IMR-90 (cell line): ENCODE results near the gene RTN1. TPM values are rescaled to one million over a fixed set of nuclear protein-coding genes. Genes with fewer than 3 reads are reported as not detected.

ENCODE experiments used
- ATAC-seq: fragments of 200-7000 bp; cut with Tn5 transposase; 2 replicates; pipeline ENCODE4 v1.9.1; 2020; ENCODE audit warnings: low read depth, mild to moderate bottlenecking, moderate library complexity
- BruUV-seq: library from RNA; stranded (reverse); fragments of 400-500 nt; replicated peaks from 2 replicates; lab custom pipeline; 2021; lab: Mats Ljungman, UMichigan
- CTCF ChIA-PET: fragments of 300-600 bp; formaldehyde crosslinking; extraction: SDS; loops from one replicate; lab custom pipeline; 2021; ENCODE audit warnings: antibody characterized with exemption; lab: Yijun Ruan, JAX
- POLR2A ChIA-PET: fragments of 300-600 bp; sonication (Branson Sonifier 250); formaldehyde crosslinking; loops from one replicate; lab custom pipeline; 2022; ENCODE audit warnings: antibody characterized with exemption; ENCODE audit not compliant: unreplicated experiment; lab: Charles Lee
- DNase-seq: peaks from one replicate; pipeline ENCODE4 v3.0.0; 2013
- H2AFZ ChIP-seq: replicated peaks from 2 replicates; pipeline ENCODE3; 2013; ENCODE audit warnings: low read length, mild to moderate bottlenecking; ENCODE audit not compliant: poor library complexity
- H2AK5ac ChIP-seq: 2 replicates; pipeline ENCODE4 v1.6.1; 2013; ENCODE audit warnings: low read depth, low read length, inconsistent platforms
- H2AK9ac ChIP-seq: replicated peaks from 2 replicates; pipeline ENCODE3; 2013; ENCODE audit warnings: mild to moderate bottlenecking, low read depth, low read length, moderate library complexity; ENCODE audit not compliant: poor library complexity
- H2BK120ac ChIP-seq: 2 replicates; pipeline ENCODE4 v1.6.1; 2013; ENCODE audit warnings: low read depth, low read length, inconsistent platforms
- H2BK15ac ChIP-seq: 3 replicates; pipeline ENCODE4 v1.6.1; 2013; ENCODE audit warnings: low read depth, low read length, inconsistent platforms
- H2BK20ac ChIP-seq: 2 replicates; pipeline ENCODE4 v1.6.1; 2013; ENCODE audit warnings: low read depth, mild to moderate bottlenecking, inconsistent platforms, low read length, moderate library complexity
- H2BK5ac ChIP-seq: 2 replicates; pipeline ENCODE4 v1.6.1; 2013; ENCODE audit warnings: mild to moderate bottlenecking, low read depth, low read length, inconsistent platforms; ENCODE audit not compliant: poor library complexity, severe bottlenecking
- H3K14ac ChIP-seq: replicated peaks from 2 replicates; pipeline ENCODE4 v1.6.1; 2013; ENCODE audit warnings: low read depth, low read length, inconsistent platforms
- H3K18ac ChIP-seq: 2 replicates; pipeline ENCODE4 v1.6.1; 2013; ENCODE audit warnings: low read depth, low read length, control low read depth
- H3K23ac ChIP-seq: 2 replicates; pipeline ENCODE4 v1.6.1; 2013; ENCODE audit warnings: low read depth, low read length, inconsistent platforms
- H3K27ac ChIP-seq: 2 replicates; pipeline ENCODE4 v1.5.1; 2013; ENCODE audit warnings: mild to moderate bottlenecking, control low read depth, low read length; ENCODE audit not compliant: insufficient read depth
- H3K27me3 ChIP-seq: 2 replicates; pipeline ENCODE4 v1.6.1; 2013; ENCODE audit warnings: low read length; ENCODE audit not compliant: control insufficient read depth, insufficient read depth
- H3K36me3 ChIP-seq: 2 replicates; pipeline ENCODE4 v1.6.1; 2013; ENCODE audit warnings: low read length, mixed read lengths; ENCODE audit not compliant: control insufficient read depth, insufficient read depth
- H3K4ac ChIP-seq: 2 replicates; pipeline ENCODE4 v1.6.1; 2013; ENCODE audit warnings: low read depth, low read length, inconsistent platforms
- H3K4me1 ChIP-seq: 2 replicates; pipeline ENCODE4 v1.6.1; 2013; ENCODE audit warnings: low read length, mixed read lengths; ENCODE audit not compliant: control insufficient read depth, insufficient read depth
- H3K4me2 ChIP-seq: 2 replicates; pipeline ENCODE4 v1.6.1; 2013; ENCODE audit warnings: low read depth, mild to moderate bottlenecking, control low read depth, low read length, moderate library complexity
- H3K4me3 ChIP-seq: 2 replicates; pipeline ENCODE4 v1.5.1; 2013; ENCODE audit warnings: low read depth, mild to moderate bottlenecking, control low read depth, low read length, moderate library complexity; ENCODE audit not compliant: insufficient read depth
- H3K56ac ChIP-seq: 2 replicates; pipeline ENCODE4 v1.6.1; 2013; ENCODE audit warnings: low read length, inconsistent platforms; ENCODE audit not compliant: insufficient read depth; ENCODE audit errors: extremely low read depth
- H3K79me1 ChIP-seq, 2 experiments: 2 replicates each; pipeline ENCODE4 v1.6.1; 2013; ENCODE audit warnings: low read length in 2 of 2, inconsistent platforms in 1 of 2, low read depth in 1 of 2
- H3K9ac ChIP-seq: 2 replicates; pipeline ENCODE4 v1.6.1; 2013; ENCODE audit warnings: low read depth, low read length, control low read depth
- H3K9me1 ChIP-seq: 2 replicates; pipeline ENCODE4 v1.6.1; 2013; ENCODE audit warnings: low read length, inconsistent platforms; ENCODE audit not compliant: insufficient read depth
- H3K9me3 ChIP-seq: 2 replicates; pipeline ENCODE4 v1.6.1; 2013; ENCODE audit warnings: low read length; ENCODE audit not compliant: control insufficient read depth, insufficient read depth
- H4K20me1 ChIP-seq: 2 replicates; pipeline ENCODE4 v1.6.1; 2013; ENCODE audit warnings: low read length, inconsistent platforms; ENCODE audit not compliant: insufficient read depth
- H4K5ac ChIP-seq: 2 replicates; pipeline ENCODE4 v1.6.1; 2013; ENCODE audit warnings: mild to moderate bottlenecking, low read depth, low read length, control low read depth
- H4K8ac ChIP-seq, 2 experiments: 2 replicates each; pipeline ENCODE4 v1.6.1; 2013; ENCODE audit warnings: low read depth in 2 of 2, low read length in 2 of 2, control low read depth in 1 of 2, inconsistent platforms in 1 of 2
- H4K91ac ChIP-seq: 2 replicates; pipeline ENCODE4 v1.6.1; 2013; ENCODE audit warnings: low read depth, low read length, inconsistent platforms; ENCODE audit not compliant: insufficient read depth
- BHLHE40 ChIP-seq: fragments of 150-350 bp; IDR thresholded peaks from 2 replicates; pipeline ENCODE4 v1.6.1; 2016; ENCODE audit warnings: mild to moderate bottlenecking, low read depth, low read length
- CEBPB ChIP-seq: IDR thresholded peaks from 2 replicates; pipeline ENCODE4 v1.6.1; 2012; ENCODE audit warnings: low read depth, low read length, improper control_type of control experiment
- CHD1 ChIP-seq: IDR thresholded peaks from 2 replicates; pipeline ENCODE4 v1.6.1; 2012; ENCODE audit warnings: low read depth, low read length, improper control_type of control experiment
- CTCF ChIP-seq: conservative IDR thresholded peaks from 2 replicates; pipeline ENCODE4 v1.5.1; 2012; ENCODE audit warnings: mild to moderate bottlenecking, low read depth, low read length, improper control_type of control experiment
- ELK1 ChIP-seq: fragments of 150-350 bp; IDR thresholded peaks from 2 replicates; pipeline ENCODE4 v1.6.1; 2016; ENCODE audit warnings: low read depth, mild to moderate bottlenecking, low read length, moderate library complexity, borderline replicate concordance
- FOS ChIP-seq: fragments of 150-350 bp; IDR thresholded peaks from 2 replicates; pipeline ENCODE4 v1.6.1; 2016; ENCODE audit warnings: low read depth, low read length
- MAFK ChIP-seq: IDR thresholded peaks from 2 replicates; pipeline ENCODE4 v1.6.1; 2012; ENCODE audit warnings: low read depth, low read length, improper control_type of control experiment
- MAZ ChIP-seq: IDR thresholded peaks from 2 replicates; pipeline ENCODE4 v1.6.1; 2012; ENCODE audit warnings: low read depth, mild to moderate bottlenecking, low read length, improper control_type of control experiment, moderate library complexity, borderline replicate concordance
- MXI1 ChIP-seq: IDR thresholded peaks from 2 replicates; pipeline ENCODE4 v1.6.1; 2012; ENCODE audit warnings: low read depth, mild to moderate bottlenecking, low read length, moderate library complexity, borderline replicate concordance
- NFE2L2 ChIP-seq: fragments of 150-350 bp; IDR thresholded peaks from 2 replicates; pipeline ENCODE4 v1.6.1; 2016; ENCODE audit warnings: low read depth, mild to moderate bottlenecking, low read length
- POLR2A ChIP-seq: IDR thresholded peaks from 2 replicates; pipeline ENCODE4 v1.6.1; 2012; ENCODE audit warnings: mild to moderate bottlenecking, low read depth, low read length
- RAD21 ChIP-seq: IDR thresholded peaks from 2 replicates; pipeline ENCODE4 v1.6.1; 2012; ENCODE audit warnings: low read length, improper control_type of control experiment
- RCOR1 ChIP-seq: IDR thresholded peaks from 2 replicates; pipeline ENCODE4 v1.6.1; 2012; ENCODE audit warnings: mild to moderate bottlenecking, low read length, improper control_type of control experiment; ENCODE audit not compliant: insufficient replicate concordance
- RFX5 ChIP-seq: IDR thresholded peaks from 2 replicates; pipeline ENCODE4 v1.8.0; 2012; ENCODE audit warnings: low read depth, mild to moderate bottlenecking, low read length, moderate library complexity
- SMC3 ChIP-seq: fragments of 150-350 bp; IDR thresholded peaks from 2 replicates; pipeline ENCODE4 v1.6.1; 2016; ENCODE audit warnings: low read depth, mild to moderate bottlenecking, antibody characterized with exemption, low read length, moderate library complexity
- WGBS, 2 experiments: methylation state at CpG; one replicate each; pipeline versions ENCODE4 v1.1.5 to v1.1.7; 2013; ENCODE audit warnings: missing lambda C conversion rate in 2 of 2; ENCODE audit not compliant: insufficient read length in 1 of 2; ENCODE audit errors: extremely low coverage in 2 of 2; 5-methylcytosine and 5-hydroxymethylcytosine counted together
- dilution Hi-C: fragments of 300-500 bp; cut with HindIII; formaldehyde crosslinking; loops from one replicate; pipeline ENCODE4 v1.14.3; 2018; ENCODE audit warnings: low sequenced_read_pairs; ENCODE audit not compliant: unreplicated experiment
- in situ Hi-C: fragments of 300-500 bp; cut with MboI; formaldehyde crosslinking; loops from 3 replicates; pipeline ENCODE4 v1.14.3; 2019; ENCODE audit warnings: low sequenced_read_pairs, inconsistent platforms, mixed read lengths
- intact Hi-C: fragments of 100-400 bp; cut with micrococcal nuclease; formaldehyde crosslinking; loops from 2 replicates; pipeline ENCODE4 v1.10.0; 2022
- polyA plus RNA-seq, 3 experiments: library from polyadenylated mRNA; depleted of rRNA; stranded (reverse); fragments of >200 nt; gene quantifications; 2 replicates each; pipeline ENCODE4 v1.2.3, GENCODE V29; 2012; ENCODE audit warnings: low replicate concordance in 1 of 3
- total RNA-seq: library from RNA; depleted of rRNA; stranded (reverse); fragments of >200 nt; gene quantifications from 2 replicates; pipeline ENCODE4 v1.2.3, GENCODE V29; 2012
- TF ChIP-seq, protein P1 (sequence below): fragments of 150-350 bp; IDR thresholded peaks from 2 replicates; pipeline ENCODE4 v1.6.1; 2017; ENCODE audit warnings: mild to moderate bottlenecking, antibody characterized with exemption, low read length, low read depth

The RTN1 gene
- total and polyA plus RNA-seq, 2 of the 4 experiments (the other 2 are of a cell fraction) = 0.18 to 0.46 TPM

DNA sequence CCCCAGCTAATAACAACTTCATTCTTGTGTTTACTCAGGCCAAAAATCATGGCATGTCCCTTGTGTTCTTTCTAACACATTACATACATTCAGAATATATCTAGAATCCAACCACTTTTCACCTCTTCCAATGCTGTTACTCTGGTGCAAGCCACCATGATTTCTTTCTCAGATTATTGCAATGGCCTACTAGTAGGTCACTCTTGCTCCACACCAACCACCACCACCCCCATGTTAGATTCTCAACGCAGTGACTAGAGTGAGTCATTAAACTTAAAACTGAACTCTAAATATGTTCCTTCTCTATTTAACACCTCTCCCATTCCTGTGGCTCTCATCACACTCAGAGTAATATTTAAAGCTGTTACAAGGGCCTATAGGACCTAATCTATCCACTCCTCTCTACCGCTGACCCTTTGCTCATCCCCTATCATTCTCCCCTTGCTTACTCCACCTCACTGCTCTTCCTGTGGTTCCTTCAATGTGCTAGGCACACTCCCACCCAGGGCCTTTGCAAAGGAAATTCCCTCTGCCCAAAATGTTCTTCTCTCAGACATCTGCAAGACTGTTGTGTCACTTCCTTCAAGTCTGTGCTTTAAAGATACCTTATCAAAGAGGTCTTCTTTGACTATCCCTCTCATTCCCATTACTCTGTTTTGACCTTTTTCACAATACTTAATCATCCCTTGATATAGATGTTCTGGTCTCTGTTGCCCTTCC is 6.6 kb downstream of the RTN1 start:
- ChIA-PET POLR2A (no interaction called here), CTCF (no interaction called here)
- no peaks in the 10 kb centered on the region for H3K9me3 ChIP-seq
- H3K27ac ChIP-seq = no peak overlapping the region
- no peak for TF ChIP-seq ELK1
- no peak for TF ChIP-seq RAD21
- no peak for TF ChIP-seq CHD1
- no peak for TF ChIP-seq SMC3
- no peak for TF ChIP-seq MAFK
- TF ChIP-seq RFX5 = no peak
- no peak for TF ChIP-seq CEBPB
- TF ChIP-seq RCOR1 = no peak
- TF ChIP-seq BHLHE40 = no peak
- no peak for TF ChIP-seq POLR2A
- TF ChIP-seq MAZ = no peak
- TF ChIP-seq MXI1 = no peak
- no peak for TF ChIP-seq NFE2L2
- TF ChIP-seq FOS = no peak
- TF ChIP-seq CTCF = no peak
- TF ChIP-seq, protein P1, sequence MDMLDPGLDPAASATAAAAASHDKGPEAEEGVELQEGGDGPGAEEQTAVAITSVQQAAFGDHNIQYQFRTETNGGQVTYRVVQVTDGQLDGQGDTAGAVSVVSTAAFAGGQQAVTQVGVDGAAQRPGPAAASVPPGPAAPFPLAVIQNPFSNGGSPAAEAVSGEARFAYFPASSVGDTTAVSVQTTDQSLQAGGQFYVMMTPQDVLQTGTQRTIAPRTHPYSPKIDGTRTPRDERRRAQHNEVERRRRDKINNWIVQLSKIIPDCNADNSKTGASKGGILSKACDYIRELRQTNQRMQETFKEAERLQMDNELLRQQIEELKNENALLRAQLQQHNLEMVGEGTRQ = no peak
- no peaks in the 10 kb centered on the region for H4K20me1 ChIP-seq
- H3K23ac ChIP-seq = no peak overlapping the region
- in situ Hi-C loops = no loop called here
- H4K8ac ChIP-seq = no peak overlapping the region
- H3K36me3 ChIP-seq = no peaks in the 10 kb centered on the region
- ATAC-seq = no peak
- H4K91ac ChIP-seq = no peak overlapping the region
- H2BK120ac ChIP-seq = no peak overlapping the region
- intact Hi-C loops = no loop called here
- H3K9ac ChIP-seq = no peak overlapping the region
- no peaks in the 10 kb centered on the region for H3K4me1 ChIP-seq
- H4K5ac ChIP-seq = no peak overlapping the region
- H3K4me2 ChIP-seq = no peak overlapping the region
- no peak overlapping the region for H3K18ac ChIP-seq
- no peaks in the 10 kb centered on the region for H3K9me1 ChIP-seq
- H3K56ac ChIP-seq = no peak overlapping the region
- H2AFZ ChIP-seq = no peak overlapping the region
- H2AK5ac ChIP-seq = no peak overlapping the region
- no peak overlapping the region for H2BK5ac ChIP-seq
- no peaks in the 10 kb centered on the region; the same call in 1 of the 2 replicates for H3K27me3 ChIP-seq
- H3K14ac ChIP-seq = no peak overlapping the region
- no peak overlapping the region for H3K4ac ChIP-seq
- 61% methylated on average over 2 of the region's 2 CpGs; no CpG with 5 or more reads in 1 of the 2 experiments for WGBS, 2 experiments
- no peak overlapping the region for H2BK20ac ChIP-seq
- H3K4me3 ChIP-seq = no peak overlapping the region
- H2BK15ac ChIP-seq = no peak overlapping the region
- dilution Hi-C loops = no loop called here
- BruUV-seq = no TSS peak
- no peak overlapping the region for H2AK9ac ChIP-seq
- DNase-seq = no peak
- no peaks in the 10 kb centered on the region for H3K79me1 ChIP-seq
